HCT116 (cell line): ENCODE measurements around the gene TEAD1.

Experiments
- ATF3 ChIP-seq: IDR thresholded peaks from 2 replicates; pipeline ENCODE4 v1.6.1; 2012
- CBX3 ChIP-seq: IDR thresholded peaks from 2 replicates; pipeline ENCODE4 v1.6.1; 2012; ENCODE audit warnings: low read depth
- CTCF ChIP-seq, 3 experiments: fragments of 200-600 bp in 1 of 3; sonication (generic) in 1 of 3; IDR thresholded peaks in 2 of 3; conservative IDR thresholded peaks in 1 of 3; 2 replicates each; pipeline ENCODE4 v1.5.1; 2012 to 2017; ENCODE audit warnings: low read depth in 2 of 3, low read length in 2 of 3, antibody characterized with exemption in 1 of 3, borderline replicate concordance in 1 of 3, control low read depth in 1 of 3, mild to moderate bottlenecking in 1 of 3, mixed read lengths in 1 of 3, mixed run types in 1 of 3, moderate library complexity in 1 of 3; ENCODE audit not compliant: insufficient read depth in 1 of 3
- EZH2 ChIP-seq: fragments of 200-600 bp; sonication (generic); IDR thresholded peaks from 2 replicates; pipeline ENCODE4 v1.6.1; 2017; ENCODE audit warnings: antibody characterized with exemption, mixed run types
- EZH2phosphoT487 ChIP-seq: fragments of 200-600 bp; IDR thresholded peaks from 2 replicates; pipeline ENCODE4 v1.6.1; 2018; ENCODE audit warnings: antibody characterized with exemption, borderline replicate concordance
- POLR2A ChIP-seq: IDR thresholded peaks from 2 replicates; pipeline ENCODE4 v1.7.0; 2011; ENCODE audit warnings: borderline replicate concordance; ENCODE audit not compliant: insufficient read depth, insufficient read length; ENCODE audit errors: extremely low read depth
- POLR2AphosphoS5 ChIP-seq: IDR thresholded peaks from 2 replicates; pipeline ENCODE4 v1.6.1; 2011; ENCODE audit warnings: mild to moderate bottlenecking, low read depth, low read length, moderate library complexity
- RAD21 ChIP-seq: IDR thresholded peaks from 2 replicates; pipeline ENCODE4 v1.6.1; 2012; ENCODE audit warnings: low read depth, mild to moderate bottlenecking
- YY1 ChIP-seq: IDR thresholded peaks from 2 replicates; pipeline ENCODE4 v1.6.1; 2011; ENCODE audit warnings: low read length, low read depth, moderate library complexity, mild to moderate bottlenecking; ENCODE audit not compliant: insufficient replicate concordance; ENCODE audit errors: extremely low read depth

GRCh38 chr11:12962306-12962705, 288.1 kb downstream of the TEAD1 start:
- TF ChIP-seq CTCF (IDR thresholded peaks at IDR 0.05 in 2 of 3, conservative IDR thresholded peaks at IDR 0.05 in 1 of 3; ENCODE audit: borderline replicate concordance in 1 of 3, insufficient read depth in 1 of 3, low read depth in 2 of 3, low read length in 2 of 3) (no peak), RAD21 (no peak), CBX3 (no peak), EZH2 (no peak), EZH2phosphoT487 (no peak), POLR2A (no peak), ATF3 (no peak), YY1 (no peak), POLR2AphosphoS5 (no peak)
